Measurements from ENCODE around the gene TMEM150A.
"Not testable (repeated sequence)": the region's sequence is repeated elsewhere in the genome, so short reads cannot be mapped to it uniquely, and the experiment has no call there.

The TMEM150A gene

DNA sequence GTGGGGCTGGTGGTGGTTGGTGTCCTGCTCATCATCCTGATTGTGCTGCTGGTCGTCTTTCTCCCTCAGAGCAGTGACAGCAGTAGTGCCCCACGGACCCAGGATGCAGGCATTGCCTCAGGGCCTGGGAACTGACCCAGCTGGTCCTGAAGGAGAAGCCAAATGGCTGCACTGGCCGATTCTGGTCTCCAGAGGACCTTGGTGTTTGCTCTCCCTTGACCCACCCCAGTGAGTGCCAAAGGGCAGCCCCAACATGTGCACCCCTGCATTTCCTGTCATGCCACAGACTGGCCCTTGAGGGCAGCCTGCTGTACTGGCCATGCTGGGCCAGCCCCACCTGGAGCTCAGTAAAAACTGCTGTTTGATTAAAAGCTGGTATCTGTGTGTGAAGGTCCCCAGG, 9.5 kb downstream of the TMEM150A start:
- no peak for DNase-seq (ENCODE audit: low spot score)

DNA sequence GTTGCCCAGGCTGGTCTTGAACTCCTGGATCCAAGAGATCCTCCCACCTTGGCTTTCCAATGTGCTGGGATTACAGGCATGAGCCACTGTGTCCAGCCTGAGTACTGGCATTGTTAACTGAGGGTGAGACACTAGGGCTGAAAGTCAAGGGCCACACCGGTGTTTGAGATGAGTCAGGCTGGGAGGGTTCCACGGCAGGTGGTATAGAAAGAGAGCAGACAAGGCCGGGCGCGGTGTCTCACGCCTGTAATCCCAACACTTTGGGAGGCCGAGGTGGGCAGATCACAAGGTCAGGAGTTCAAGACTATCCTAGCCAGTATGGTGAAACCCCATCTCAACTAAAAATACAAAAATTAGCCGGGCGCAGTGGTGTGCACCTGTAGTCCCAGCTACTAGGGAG, 10.2 kb downstream of the TMEM150A start:
- not testable (repeated sequence) for DNase-seq (ENCODE audit: low spot score)

DNA sequence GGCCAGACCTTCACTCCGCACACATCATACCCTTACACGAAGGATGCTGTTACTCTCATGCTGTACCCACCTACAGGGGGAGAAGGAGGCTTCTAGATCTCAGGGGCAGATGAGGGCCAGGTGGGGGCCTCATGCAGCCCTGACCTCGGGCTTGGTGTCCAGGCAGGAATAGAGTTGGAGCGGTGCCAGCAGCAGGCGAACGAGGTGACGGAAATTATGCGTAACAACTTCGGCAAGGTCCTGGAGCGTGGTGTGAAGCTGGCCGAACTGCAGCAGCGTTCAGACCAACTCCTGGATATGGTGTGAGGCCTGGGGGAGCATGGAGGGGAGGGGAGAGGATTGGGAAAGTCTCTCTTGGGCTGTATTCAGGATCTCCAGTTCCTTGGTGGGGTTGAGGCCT, 10.9 kb downstream of the TMEM150A start:
- no peak for DNase-seq (ENCODE audit: low spot score)

DNA sequence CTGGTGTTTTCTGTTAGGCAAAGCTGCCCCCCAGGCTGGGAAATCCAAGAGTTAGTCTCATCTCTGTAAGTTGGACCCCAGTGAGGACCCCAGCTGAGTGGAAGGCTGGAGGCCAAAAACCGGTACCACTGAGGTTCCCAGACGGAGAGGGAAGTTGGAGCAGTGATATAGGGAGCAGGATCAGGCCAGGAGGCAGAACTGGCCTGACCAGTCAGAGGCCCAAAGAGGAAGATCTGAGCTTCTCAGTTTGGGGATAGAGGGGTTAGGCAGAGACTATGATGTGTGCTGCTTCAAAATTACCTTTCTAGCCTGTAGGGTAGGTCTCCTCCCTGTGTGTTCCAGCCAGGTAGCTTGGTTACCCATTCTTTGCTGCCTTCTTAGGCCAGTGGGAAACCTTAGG, 11.5 kb downstream of the TMEM150A start:
- no peak for DNase-seq (ENCODE audit: low spot score)

DNA sequence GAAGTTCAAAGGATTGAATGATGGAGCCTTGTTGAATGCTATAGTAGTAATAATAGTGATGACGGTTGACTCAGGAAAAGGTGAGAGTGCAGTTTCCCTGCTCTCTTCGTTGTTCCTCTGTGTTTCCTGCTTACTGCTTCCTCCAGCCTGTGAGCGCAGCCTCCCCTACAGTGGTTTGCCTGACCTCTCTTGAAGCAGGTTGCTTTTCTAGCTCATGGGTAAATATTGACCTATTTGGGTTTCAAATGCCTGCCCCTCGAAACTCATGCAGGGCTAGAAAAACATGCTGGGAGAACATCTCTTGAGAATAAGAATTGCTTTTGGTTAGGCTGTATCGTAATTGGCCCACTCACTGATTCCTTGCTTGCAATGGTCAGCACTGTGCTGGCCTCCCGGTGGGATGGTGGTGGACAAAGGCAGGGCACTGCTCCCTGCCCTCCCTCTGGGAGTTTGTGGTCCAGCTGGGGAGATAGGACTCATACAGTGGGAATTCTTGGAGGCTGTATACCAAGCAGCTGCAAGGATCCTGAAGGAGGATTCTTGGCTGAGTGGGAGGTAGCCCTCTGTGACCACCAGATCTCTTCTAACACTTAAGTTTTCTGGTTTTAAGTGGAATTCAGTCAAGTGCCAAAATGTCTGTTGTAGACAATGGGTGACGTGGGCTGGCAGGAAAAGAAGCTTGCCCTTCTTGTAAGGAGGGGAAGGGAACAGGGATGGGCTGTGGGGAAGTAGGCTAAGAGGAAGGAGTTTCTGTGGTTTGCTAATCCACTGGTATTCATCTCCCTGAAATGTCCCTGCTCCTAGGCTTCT, 12.3 kb downstream of the TMEM150A start:
- DNase-seq (ENCODE audit: low spot score): no peak

DNA sequence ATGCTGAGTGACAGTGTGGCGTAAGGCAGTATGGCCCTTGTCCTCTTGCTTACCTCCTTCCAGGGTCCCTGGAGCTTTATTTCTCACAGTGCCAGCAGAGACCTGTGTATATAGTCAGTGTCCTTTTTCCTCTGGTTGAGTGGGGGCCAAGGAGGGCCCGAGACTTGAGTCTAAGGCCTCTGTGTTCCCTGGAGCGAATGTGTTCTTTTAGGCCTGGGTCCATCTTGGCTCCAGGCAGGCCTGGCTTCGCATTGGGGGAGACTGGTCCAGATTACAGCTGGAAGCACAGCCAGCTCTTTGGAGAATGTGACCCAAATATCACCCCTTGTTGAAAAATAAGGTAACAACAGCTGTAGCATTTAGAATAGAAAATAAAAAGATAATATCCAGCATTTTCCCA, 13.3 kb downstream of the TMEM150A start:
- DNase-seq (ENCODE audit: low spot score): no peak

DNA sequence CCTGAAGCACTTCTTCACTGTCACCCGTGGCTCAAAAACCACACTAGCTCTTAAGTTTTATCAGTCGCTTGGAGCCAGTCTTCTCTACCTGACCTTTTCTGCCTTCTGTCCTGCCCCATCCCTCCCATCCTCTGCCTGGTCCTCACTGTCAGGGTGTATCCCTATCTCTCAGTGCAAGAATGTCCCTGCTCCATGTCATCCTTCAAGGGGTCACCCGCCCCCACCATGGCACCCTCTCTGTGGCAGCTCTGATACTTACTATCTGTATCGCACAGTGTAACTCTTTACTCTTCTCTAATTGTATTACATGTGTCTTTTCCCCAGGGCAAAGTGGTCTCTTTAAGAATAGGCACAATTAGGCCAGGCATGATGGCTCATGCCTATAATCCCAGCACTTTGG, 13.9 kb downstream of the TMEM150A start:
- DNase-seq (ENCODE audit: low spot score): no peak

DNA sequence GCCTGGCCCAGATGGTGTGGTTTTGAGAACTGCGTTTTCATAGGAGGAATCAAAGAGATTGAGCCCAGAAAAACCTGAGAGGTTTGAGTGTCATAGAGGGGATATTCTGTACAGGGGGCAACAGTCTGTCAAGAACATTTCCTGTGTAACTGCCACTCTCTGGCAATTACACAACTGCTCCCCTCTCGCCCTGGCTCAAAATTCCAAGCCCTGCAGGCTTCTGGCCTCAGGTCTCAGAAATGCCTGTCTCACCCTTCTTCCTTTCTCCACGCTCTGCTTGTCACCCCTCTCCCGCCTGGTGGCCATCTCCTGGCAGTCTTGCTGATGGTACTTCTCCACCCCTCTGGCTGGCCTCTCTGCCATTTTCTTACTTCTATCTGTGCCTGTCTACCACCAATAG, 14.3 kb downstream of the TMEM150A start:
- DNase-seq (ENCODE audit: low spot score): no peak

DNA sequence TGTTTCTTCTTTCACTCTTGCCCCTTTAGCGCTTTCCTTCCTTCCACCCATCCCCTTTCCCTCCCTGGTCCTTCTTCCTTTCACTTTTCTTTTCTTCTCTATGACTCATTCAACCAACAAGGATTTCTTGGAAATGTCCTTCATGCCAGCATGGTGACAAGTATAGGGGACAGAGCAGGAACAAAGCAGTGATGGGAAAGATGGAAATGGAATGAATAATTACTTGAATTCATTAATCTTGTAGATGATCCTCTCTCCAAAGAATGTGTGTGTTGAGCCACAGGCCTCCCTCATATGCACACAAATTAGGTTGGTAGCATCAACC, 16.8 kb downstream of the TMEM150A start:
- DNase-seq (ENCODE audit: low spot score): no peak

DNA sequence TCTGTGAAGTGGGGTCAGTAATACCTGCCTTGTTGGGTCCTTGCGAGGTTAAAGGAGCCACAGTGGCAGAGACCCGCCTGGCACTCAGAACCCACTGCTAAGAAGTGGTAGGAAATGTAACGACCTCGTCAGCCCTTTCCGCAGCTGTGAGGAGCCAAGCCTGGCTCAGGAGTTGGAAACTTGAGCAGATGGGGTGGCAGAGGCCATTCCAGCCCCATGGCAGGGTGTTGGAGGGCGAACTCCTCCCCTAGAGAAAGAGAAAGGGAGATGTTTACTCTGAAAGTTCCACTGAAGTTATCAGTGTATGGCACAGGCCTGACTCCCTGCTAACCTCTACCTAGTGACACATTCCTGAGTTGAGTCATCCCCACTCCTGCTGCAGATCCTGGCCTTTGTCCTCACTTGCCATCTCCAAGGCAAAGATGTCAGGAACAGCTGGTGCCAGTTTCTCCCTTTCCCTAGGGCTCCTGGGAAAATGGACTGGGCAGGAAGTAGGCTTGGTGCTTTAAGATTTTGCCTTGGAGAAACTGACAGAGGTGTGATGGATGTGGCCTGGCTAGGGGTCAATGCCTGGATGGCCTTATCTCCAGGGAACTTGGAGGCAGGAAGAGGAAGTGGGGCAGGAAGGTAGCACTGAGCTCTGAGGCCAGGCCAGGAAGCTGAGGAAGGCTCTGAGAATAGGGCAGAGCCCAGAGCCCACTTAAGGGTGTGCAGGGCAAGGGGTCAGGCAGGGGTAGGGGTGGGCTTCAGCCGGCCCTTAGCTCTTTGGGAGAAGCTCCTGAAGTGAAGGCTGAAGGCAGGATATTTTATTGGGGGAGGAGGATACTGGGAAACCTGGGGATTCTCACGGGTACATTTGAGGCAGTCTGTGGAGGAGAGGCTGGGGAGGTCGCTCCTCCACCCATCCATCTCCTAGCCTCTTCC, 17.4 kb downstream of the TMEM150A start:
- DNase-seq (ENCODE audit: low spot score): peak; percentile 85

DNA sequence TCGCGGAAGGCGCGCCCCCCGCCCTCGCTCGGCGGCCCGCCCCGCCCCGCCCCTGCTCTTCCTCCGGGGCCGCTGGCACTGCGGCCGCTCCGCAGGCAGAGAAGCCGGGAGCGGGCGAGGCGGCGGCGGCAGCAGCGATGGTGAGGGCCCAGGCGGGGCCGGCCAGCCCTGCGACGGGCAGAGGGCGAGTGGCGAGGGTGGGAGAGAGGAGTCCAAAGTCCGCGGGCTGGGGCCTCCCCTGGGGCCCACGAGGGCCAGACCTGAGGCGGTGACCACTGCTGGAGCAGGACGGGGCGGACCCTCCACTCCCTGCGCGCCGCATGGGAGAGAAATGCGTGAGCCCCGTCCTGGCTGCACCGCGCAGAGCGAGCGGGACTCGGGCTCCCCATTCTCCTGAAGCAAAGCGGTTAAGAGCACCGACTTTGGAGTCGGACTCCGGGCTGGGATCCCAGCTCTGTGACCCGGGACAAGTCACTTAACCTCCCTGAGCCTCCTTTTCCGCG, 18.1 kb downstream of the TMEM150A start, which contains the start of gene VAMP5:
Gene VAMP5 (plus strand): TSS at position 78 of the 503 bp plus-strand sequence. CDS start 60 bp downstream, at position 138.
- peak; percentile 83 for DNase-seq (ENCODE audit: low spot score)

DNA sequence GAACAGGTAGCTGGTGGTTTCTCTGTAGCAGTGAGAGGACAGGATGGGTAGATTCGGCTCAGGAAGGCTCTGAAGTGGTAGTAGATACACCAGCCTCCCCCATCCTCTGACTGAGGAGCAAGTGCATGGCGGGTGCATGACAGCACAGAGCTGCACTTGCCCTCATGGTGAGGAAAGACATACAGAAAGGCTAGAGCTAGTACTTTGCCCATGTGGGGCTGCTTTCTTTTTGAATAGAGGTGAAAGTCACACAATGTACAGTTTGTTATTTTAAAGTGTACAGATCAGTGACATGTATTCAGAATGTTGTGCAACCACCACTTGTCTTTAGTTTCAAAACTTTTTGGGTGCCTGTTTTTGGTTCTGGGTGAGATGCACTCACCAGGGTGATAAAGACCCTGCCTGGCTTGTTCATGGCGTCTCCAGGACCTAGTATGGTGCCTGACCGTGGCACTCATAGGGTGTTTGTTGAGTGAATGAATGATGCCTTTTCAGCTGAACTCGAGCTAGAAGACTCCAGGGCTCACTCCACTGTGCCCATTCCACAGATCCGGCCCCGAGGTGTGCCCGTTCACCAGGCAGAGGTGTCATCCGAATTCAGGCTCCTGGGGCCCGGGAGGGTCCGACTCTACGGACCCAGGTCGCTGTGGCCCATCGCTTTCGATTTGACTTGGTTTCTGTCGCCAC, 18.7 kb downstream of the TMEM150A start:
- DNase-seq (ENCODE audit: low spot score): no peak

DNA sequence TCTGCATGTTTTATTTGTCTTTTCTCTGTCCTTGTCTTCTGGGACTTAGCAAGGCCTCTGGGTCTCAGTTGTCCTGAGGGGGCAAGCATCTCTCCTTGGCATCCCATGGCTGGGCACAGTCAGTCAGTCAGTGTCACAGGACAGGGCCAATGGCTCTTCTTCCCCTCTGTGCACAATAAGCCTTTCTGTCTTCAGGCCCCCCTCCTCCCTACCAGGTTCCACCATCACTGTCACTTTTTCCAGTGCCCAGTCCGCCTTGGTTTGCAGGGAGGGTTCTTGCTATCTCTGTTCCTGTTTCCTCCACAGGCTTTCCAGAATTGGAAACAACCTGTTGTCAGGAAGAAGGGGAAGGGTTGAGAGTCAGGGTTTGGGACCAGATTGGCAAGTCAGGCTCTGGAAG, 20.0 kb downstream of the TMEM150A start:
- no peak for DNase-seq (ENCODE audit: low spot score)

DNA sequence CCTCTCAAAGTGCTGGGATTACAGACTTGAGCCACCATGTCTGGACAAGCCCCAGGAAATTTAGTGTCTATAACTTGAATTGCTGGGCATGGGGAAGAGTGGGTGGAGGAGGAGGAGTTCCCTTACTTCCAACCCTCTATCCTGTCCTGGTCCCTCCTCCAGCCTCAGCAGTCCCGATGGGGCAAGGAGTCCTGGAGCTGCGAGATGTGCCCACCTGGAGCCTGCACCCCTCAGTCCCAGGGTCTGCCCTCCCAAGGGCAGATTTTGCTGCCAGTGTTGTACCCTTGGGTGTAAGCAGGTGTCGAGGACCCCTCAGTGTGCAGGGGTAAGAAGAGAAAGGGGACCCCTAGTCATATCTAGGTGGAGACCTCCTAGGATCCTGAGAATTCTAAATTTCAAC, 22.3 kb downstream of the TMEM150A start:
- no peak for DNase-seq (ENCODE audit: low spot score)

DNA sequence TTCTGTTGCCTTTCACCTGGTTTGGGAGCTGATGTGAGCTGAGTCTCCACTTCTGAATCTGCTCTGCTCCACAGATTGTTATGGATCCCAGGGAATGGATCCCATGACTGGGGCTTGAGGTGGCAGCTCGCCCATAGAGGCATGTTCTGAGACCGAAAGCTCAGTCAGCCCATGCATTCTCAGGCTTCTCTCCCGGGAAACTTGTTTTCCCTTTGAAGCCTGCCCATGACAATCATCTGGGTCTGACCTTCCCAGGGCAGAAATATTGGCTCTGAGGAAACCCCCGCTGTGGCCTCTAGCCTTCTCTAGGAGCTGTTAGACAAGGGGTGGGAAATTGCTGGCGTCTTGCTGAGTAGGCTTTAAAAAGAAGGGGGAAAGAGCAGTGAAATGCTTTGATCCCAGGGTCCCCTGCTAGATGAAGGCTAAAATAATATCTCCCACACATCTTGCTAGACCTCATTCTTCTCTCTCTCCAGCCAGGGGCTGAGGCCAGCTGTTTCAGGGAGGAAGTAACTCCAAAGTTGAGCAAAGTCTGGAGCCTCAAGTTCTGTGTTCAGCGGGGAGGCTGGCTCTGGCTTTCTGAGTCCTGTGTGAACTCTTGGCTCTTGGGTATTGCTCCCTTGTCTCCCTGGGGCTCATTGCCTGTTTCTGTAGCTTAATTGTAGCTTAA, 23.1 kb downstream of the TMEM150A start:
- no peak for DNase-seq (ENCODE audit: low spot score)

DNA sequence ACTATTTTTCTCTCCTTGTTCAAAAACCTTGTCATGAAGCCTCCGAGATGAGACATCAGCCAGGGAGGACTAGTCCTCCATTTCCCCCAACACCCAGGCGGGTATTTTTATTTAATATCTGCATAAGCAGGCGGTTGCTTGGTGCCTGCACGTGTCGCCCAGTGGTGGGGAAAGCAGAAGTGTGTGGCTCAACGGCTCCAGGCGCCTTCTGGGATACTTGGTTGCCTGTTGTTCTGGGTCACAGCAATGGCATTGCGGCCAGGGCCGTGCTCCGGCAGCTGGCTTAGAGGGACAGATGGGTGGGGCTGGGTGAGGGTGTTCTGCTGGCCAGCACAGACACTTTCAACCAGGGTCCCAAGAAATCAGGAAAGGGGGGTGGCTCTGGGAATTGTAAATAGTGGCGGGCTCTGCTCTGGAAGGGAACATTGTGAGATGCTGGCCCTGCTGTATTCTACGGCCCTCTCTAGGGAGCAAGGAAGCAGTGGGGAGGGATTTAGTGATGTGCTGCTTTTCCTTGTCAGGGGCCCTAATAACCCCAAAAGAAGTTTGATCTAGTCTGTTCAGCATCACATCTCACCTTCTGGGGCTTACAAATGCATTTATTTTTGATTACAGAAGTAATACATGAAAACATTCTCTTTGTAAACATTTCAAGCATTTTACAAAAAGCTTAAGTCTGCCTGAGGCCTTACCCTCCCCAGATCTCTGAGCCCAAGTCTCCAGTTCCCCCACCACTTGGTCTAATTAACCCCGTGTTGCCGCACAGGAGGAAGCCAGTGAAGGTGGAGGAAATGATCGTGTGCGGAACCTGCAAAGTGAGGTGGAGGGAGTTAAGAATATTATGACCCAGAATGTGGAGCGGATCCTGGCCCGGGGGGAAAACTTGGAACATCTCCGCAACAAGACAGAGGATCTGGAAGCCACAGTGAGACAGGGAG, 24.0 kb downstream of the TMEM150A start:
- DNase-seq (ENCODE audit: low spot score): no peak

DNA sequence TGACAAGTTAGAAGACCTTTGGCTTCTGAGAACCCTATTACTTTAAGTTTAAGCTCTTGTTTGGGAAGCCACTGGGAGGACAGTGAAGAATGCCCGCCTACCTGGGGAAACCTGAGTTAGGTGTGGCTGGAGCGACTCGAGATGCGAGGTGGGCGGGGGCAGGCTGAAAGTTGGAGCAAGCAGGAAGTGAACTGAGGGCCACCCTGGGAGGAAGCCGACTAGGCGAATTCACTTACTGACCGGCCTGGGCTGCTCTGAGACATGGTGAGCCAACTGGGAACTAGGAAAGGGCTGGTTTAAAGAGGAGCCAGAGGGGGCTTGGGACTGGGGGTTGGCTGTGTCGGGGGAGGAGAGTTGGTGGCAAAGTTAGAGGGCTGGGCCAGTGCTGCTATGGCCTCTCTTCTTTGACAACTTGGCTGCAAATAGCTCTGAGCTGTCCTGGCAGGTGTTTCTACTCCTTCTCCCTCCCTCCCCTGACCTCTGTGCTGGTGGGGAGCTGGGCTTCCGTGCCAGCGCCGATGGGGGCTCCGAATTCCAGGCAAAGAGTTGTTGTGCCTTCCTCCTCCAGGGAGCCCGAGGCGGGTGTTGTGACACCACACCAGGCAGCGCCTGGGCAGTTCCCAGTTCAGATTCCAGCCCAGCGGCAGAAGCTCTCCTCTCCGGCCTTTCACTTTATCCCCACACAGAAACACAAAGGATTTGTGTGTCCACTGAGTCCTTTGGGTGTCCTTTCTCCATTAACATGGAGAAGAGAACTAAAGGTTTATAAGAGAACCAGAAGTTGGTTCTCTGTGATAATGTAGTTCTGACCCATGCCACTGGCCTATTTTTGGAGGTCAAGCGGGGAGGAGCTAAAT, 24.9 kb downstream of the TMEM150A start, which contains the start of gene VAMP8:
Gene VAMP8 (plus strand): TSS at position 201 of the 857 bp plus-strand sequence. CDS start 61 bp downstream, at position 262.
- no peak for DNase-seq (ENCODE audit: low spot score)

DNA sequence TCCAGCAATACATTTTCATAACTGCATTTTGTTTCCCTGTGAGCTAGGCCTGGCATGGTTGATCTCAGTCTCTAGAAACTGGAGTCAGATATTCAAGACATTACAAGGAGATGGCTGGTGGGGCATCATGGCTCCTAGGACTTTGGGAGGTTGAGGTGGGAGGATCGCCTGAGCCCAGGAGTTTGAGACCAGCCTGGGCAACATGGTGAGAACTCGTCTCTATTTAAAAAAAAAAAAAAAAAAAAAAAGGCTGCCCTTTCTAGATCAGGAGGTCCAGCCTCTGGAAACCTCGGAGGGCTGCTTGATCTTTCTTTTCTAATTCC, 25.5 kb downstream of the TMEM150A start:
- no peak for DNase-seq (ENCODE audit: low spot score)

DNA sequence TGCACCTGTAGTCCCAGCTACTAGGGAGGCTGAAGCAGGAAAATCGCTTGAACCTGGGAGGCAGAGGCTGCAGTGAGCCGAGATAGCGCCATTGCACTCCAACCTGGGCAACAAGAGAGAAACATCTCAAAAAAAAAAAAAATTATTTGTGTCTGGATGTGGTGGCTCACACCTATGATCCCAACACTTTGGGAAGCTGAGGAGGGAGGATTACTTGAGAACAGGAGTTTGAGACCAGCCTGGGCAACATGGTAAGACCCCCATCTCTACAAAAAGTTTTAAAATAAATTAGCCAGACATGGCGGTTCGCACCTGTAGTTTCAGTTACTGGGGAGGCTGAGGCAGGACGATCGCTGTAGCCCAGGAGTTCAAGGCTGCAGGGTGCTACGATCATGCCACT, 26.8 kb downstream of the TMEM150A start:
- no peak for DNase-seq (ENCODE audit: low spot score)

DNA sequence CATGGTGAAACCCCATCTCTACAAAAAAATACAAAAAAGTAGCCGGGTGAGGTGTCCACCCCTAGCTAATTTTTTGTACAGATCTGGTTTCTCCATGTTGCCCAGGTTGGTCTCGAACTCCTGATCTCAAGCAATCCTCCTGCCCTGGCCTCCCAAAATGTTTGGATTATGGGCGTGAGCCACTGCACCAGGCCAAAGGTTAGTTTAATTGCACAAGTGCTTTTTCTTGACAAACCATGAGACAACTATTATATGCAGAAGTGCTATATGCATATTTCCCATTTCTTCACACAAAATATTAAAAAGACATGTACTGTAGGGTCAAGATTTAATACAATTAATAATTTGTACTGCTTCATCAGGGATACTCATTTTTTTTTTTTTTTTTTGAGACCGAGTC, 36.2 kb downstream of the TMEM150A start:
- no peak for DNase-seq (ENCODE audit: low spot score)
